ENCODE results near the gene AFG3L2. TPM values are rescaled to one million over a fixed set of nuclear protein-coding genes. Genes with fewer than 3 reads are reported as not detected.

AFG3L2 gene
- total and polyA plus RNA-seq, 2 experiments from 2014 or later, result 50.3 to 105 TPM

GRCh38 chr18:12312976-12313375 is 64.1 kb downstream of the AFG3L2 start (continued):
- no peak for TF ChIP-seq ZNF462 (CRISPR knock-in tag; IDR thresholded peaks at IDR 0.05)

GRCh38 chr18:12310762-12311161 is 66.3 kb downstream of the AFG3L2 start:
- Histone ChIP-seq H3K36me3 (ENCODE audit: insufficient read depth) (peaks cover 36% of the 10 kb centered on the region), H3K27ac (ENCODE audit: low read depth) (no peak overlapping the region), H3K27me3 (ENCODE audit: insufficient read depth) (peaks cover 20% of the 10 kb centered on the region), H2AFZ (no peak overlapping the region), H3K4me3 (no peak overlapping the region), H3K79me2 (replicated peaks; ENCODE audit: insufficient read depth) (peaks cover 60% of the 10 kb centered on the region), H3K9me2 (ENCODE audit: insufficient read depth) (no peaks in the 10 kb centered on the region), H3K4me2 (no peak overlapping the region), H4K20me1 (replicated peaks; ENCODE audit: insufficient read depth) (peaks cover 15% of the 10 kb centered on the region; the same call in 1 of the 2 replicates), H3K4me1 (ENCODE audit: insufficient read depth) (peaks cover 33% of the 10 kb centered on the region), H3F3A (replicated peaks; ENCODE audit: low read depth) (peaks cover 21% of the 10 kb centered on the region)
- Mint-ChIP-seq H3K4me1 (peaks cover 31% of the 10 kb centered on the region), H3K27ac (no peak overlapping the region), H3K27me3 (ENCODE audit: insufficient read depth, low read depth, poor library complexity) (peaks cover 26% of the 10 kb centered on the region), H3K4me3 (no peak overlapping the region), H3K9me3 (peaks cover 11% of the 10 kb centered on the region; the same call in 2 of the 3 replicates), H3K36me3 (ENCODE audit: low read depth) (peaks cover 45% of the 10 kb centered on the region)
- no peak for ATAC-seq
- TF ChIP-seq REST (IDR thresholded peaks at IDR 0.05; ENCODE audit: unreplicated experiment) (peak; percentile 71), ZNF331 (CRISPR knock-in tag; IDR thresholded peaks at IDR 0.05; ENCODE audit: low read depth) (no peak), ZNF462 (CRISPR knock-in tag; IDR thresholded peaks at IDR 0.05) (no peak), STAT1 (IDR thresholded peaks at IDR 0.05; ENCODE audit: unreplicated experiment) (no peak)
- DNase-seq (ENCODE audit: low spot score), result no peak
